Choroid plexus epithelial cell (primary cell): ENCODE results near the gene GRAMD1B.

Experiments
- DNase-seq: peaks from one replicate; pipeline ENCODE4 v3.0.0-alpha.2; 2010; ENCODE audit warnings: low read depth
- H3K4me3 ChIP-seq: 2 replicates; pipeline ENCODE4 v1.5.1; 2011; ENCODE audit warnings: low read depth, mild to moderate bottlenecking, control low read depth, low read length, moderate library complexity
- CTCF ChIP-seq: conservative IDR thresholded peaks from 2 replicates; pipeline ENCODE4 v1.5.1; 2011; ENCODE audit warnings: low read depth, mild to moderate bottlenecking, control low read depth, inconsistent platforms, low read length, moderate library complexity

Gene GRAMD1B

GRCh38 chr11:123405123-123405592 lies 24.9 kb upstream of the GRAMD1B start:
- no peak for TF ChIP-seq CTCF
- no peak for DNase-seq
- H3K4me3 ChIP-seq: no peak overlapping the region

- no peak for DNase-seq
- no peak overlapping the region for H3K4me3 ChIP-seq
- no peak for TF ChIP-seq CTCF
Observed at GRCh38 chr11:123406441-123407129, 23.5 kb upstream of the GRAMD1B start.

GRCh38 chr11:123407130-123407995 lies 22.7 kb upstream of the GRAMD1B start:
- TF ChIP-seq CTCF: peak; percentile 89
- peak; percentile 86 for DNase-seq
- H3K4me3 ChIP-seq: no peak overlapping the region

GRCh38 chr11:123407996-123408597 lies 22.0 kb upstream of the GRAMD1B start:
- no peak overlapping the region for H3K4me3 ChIP-seq
- DNase-seq: no peak
- TF ChIP-seq CTCF: no peak

GRCh38 chr11:123408619-123409455 lies 21.2 kb upstream of the GRAMD1B start:
- H3K4me3 ChIP-seq: no peak overlapping the region
- no peak for TF ChIP-seq CTCF
- DNase-seq: no peak

- no peak for TF ChIP-seq CTCF
- no peak overlapping the region for H3K4me3 ChIP-seq
- DNase-seq: no peak
Observed at GRCh38 chr11:123409456-123410217, 20.4 kb upstream of the GRAMD1B start.
